Colonic mucosa (tissue), 4 donors: ENCODE data around the gene PCDHGA3. TPM values are rescaled to one million over a fixed set of nuclear protein-coding genes. Genes with fewer than 3 reads are reported as not detected.
"Not testable (repeated sequence)": the region's sequence is repeated elsewhere in the genome, so short reads cannot be mapped to it uniquely, and the experiment has no call there.

Experiments used
- DNase-seq: peaks from one replicate; pipeline ENCODE4 v3.0.0-alpha.2; 2020
- H3K27ac ChIP-seq: fragments of 200-600 bp; one replicate; pipeline ENCODE4 v1.8.0; 2021
- H3K27me3 ChIP-seq: fragments of 200-600 bp; one replicate; pipeline ENCODE4 v1.8.0; 2021
- H3K36me3 ChIP-seq: fragments of 200-600 bp; one replicate; pipeline ENCODE4 v1.8.0; 2021
- H3K4me1 ChIP-seq: fragments of 200-600 bp; one replicate; pipeline ENCODE4 v1.8.0; 2021; ENCODE audit warnings: mild to moderate bottlenecking
- H3K4me3 ChIP-seq: fragments of 200-600 bp; one replicate; pipeline ENCODE4 v1.8.0; 2021
- H3K9ac ChIP-seq, 2 donors: one replicate each; pipeline ENCODE4 v1.7.0; 2013; ENCODE audit warnings: control low read depth in 2 of 2, low read depth in 2 of 2, low read length in 2 of 2
- H3K9me3 ChIP-seq: fragments of 200-600 bp; one replicate; pipeline ENCODE4 v1.8.0; 2021
- CTCF ChIP-seq: fragments of 200-600 bp; IDR thresholded peaks from one replicate; pipeline ENCODE4 v1.8.0; 2022; ENCODE audit warnings: antibody characterized with exemption, mild to moderate bottlenecking
- intact Hi-C: fragments of 100-400 bp; cut with DNase I; formaldehyde crosslinking; loops from one replicate; pipeline ENCODE4 v1.14.1; 2022
- total RNA-seq, 2 donors: library from RNA; stranded (reverse); fragmentation: NEBNext Ultra II Directional in 1 of 2; extraction: Animal tissue kit (Norgen Biotek cat#: 25700) in 1 of 2; gene quantifications; one replicate each; pipeline ENCODE4 v1.2.1, GENCODE V29; 2021
- donor health status: healthy.
- donor health status: DM: no; HTN: no; CAD: no.
- donor health status: DM: no; HTN: no; CAD: no.

Gene PCDHGA3
- total RNA-seq = under 1 TPM; 0.10 to 0.21 TPM

- no peaks in the 10 kb centered on the region for H3K27me3 ChIP-seq
- no peaks in the 10 kb centered on the region for H3K9me3 ChIP-seq
- DNase-seq = no peak
- no peak within 1 kb of the TSS for H3K9ac ChIP-seq
- intact Hi-C loops = no loop called here
- no peak within 1 kb of the TSS for H3K27ac ChIP-seq
- no peak within 1 kb of the TSS for H3K4me3 ChIP-seq
- no peaks in the 10 kb centered on the region for H3K36me3 ChIP-seq
- H3K4me1 ChIP-seq = no peaks in the 10 kb centered on the region
- no peak for TF ChIP-seq CTCF
Measured at GRCh38 chr5:141343242-141343952, at the start of gene PCDHGA3. TSS of gene PCDHGA3 (plus strand) at chr5:141343829. CDS start at chr5:141344034, 205 bp downstream.

- no peaks in the 10 kb centered on the region for H3K27me3 ChIP-seq
- H3K36me3 ChIP-seq = no peaks in the 10 kb centered on the region
- DNase-seq = no peak
- no peaks in the 10 kb centered on the region for H3K4me1 ChIP-seq
- H3K4me3 ChIP-seq = no peak overlapping the region
- intact Hi-C loops = no loop called here
- H3K9me3 ChIP-seq = peaks cover 7% of the 10 kb centered on the region
- no peak overlapping the region for H3K9ac ChIP-seq
- no peak for TF ChIP-seq CTCF
- H3K27ac ChIP-seq = no peak overlapping the region
Measured at GRCh38 chr5:141298376-141298775, 45.3 kb upstream of the PCDHGA3 start.

- intact Hi-C loops = no loop called here
- Histone ChIP-seq H3K36me3 (no peaks in the 10 kb centered on the region), H3K4me1 (no peaks in the 10 kb centered on the region), H3K4me3 (no peak within 1 kb of the TSS), H3K27ac (no peak within 1 kb of the TSS), H3K9me3 (peaks cover 18% of the 10 kb centered on the region), H3K27me3 (no peaks in the 10 kb centered on the region), H3K9ac (no peak within 1 kb of the TSS)
- no peak for DNase-seq
- no peak for TF ChIP-seq CTCF
Measured at GRCh38 chr5:141303756-141304155, 39.9 kb upstream of the PCDHGA3 start, which contains the start of gene SLC25A2. TSS of gene SLC25A2 (minus strand) at chr5:141304049. CDS start at chr5:141303865, 184 bp downstream.

GRCh38 chr5:141306630-141307029 lies 37.0 kb upstream of the PCDHGA3 start:
- no peak overlapping the region for H3K9ac ChIP-seq
- no peaks in the 10 kb centered on the region for H3K4me1 ChIP-seq
- intact Hi-C loops = no loop called here
- no peaks in the 10 kb centered on the region for H3K36me3 ChIP-seq
- no peak for DNase-seq
- no peak overlapping the region for H3K4me3 ChIP-seq
- TF ChIP-seq CTCF = no peak
- H3K27me3 ChIP-seq = no peaks in the 10 kb centered on the region
- no peak overlapping the region for H3K27ac ChIP-seq
- peaks cover 18% of the 10 kb centered on the region for H3K9me3 ChIP-seq

GRCh38 chr5:141313711-141314110 lies 29.9 kb upstream of the PCDHGA3 start:
- TF ChIP-seq CTCF = no peak
- Histone ChIP-seq H3K9ac (no peak overlapping the region), H3K4me3 (no peak overlapping the region), H3K27ac (no peak overlapping the region), H3K4me1 (no peaks in the 10 kb centered on the region), H3K36me3 (no peaks in the 10 kb centered on the region), H3K9me3 (peaks cover 14% of the 10 kb centered on the region), H3K27me3 (no peaks in the 10 kb centered on the region)
- intact Hi-C loops = no loop called here
- DNase-seq = no peak

GRCh38 chr5:141316963-141317362 lies 26.7 kb upstream of the PCDHGA3 start:
- H3K4me1 ChIP-seq, H3K9ac ChIP-seq, H3K36me3 ChIP-seq, H3K27me3 ChIP-seq, intact Hi-C loops, H3K4me3 ChIP-seq, H3K27ac ChIP-seq, DNase-seq: not testable (repeated sequence)
- H3K9me3 ChIP-seq = peaks cover 14% of the 10 kb centered on the region
